Measurements from ENCODE around the gene PPP1R8. TPM values are rescaled to one million over a fixed set of nuclear protein-coding genes. Genes with fewer than 3 reads are reported as not detected.
"Not testable (repeated sequence)": the region's sequence is repeated elsewhere in the genome, so short reads cannot be mapped to it uniquely, and the experiment has no call there.

The PPP1R8 gene
- total and polyA plus RNA-seq, 10 donors, result 22.5 to 39.1 (median 29.6) TPM

- H3K36me3 ChIP-seq, result peaks cover 6 to 78% (median 68%) of the 10 kb centered on the region in 6 donors
- TF ChIP-seq CTCF (IDR thresholded peaks at IDR 0.05 in 8 of 11, conservative IDR thresholded peaks at IDR 0.05 in 3 of 11), result no peak
- TF ChIP-seq POLR2A (IDR thresholded peaks at IDR 0.05), result no peak
- no peak for TF ChIP-seq POLR2AphosphoS5 (IDR thresholded peaks at IDR 0.05)
- WGBS, 5 donors, result 96 to 99% (median 97%) methylated on average over 7 of the region's 7 CpGs
Measured at GRCh38 chr1:27849951-27850350, 19.4 kb downstream of the PPP1R8 start.

DNA sequence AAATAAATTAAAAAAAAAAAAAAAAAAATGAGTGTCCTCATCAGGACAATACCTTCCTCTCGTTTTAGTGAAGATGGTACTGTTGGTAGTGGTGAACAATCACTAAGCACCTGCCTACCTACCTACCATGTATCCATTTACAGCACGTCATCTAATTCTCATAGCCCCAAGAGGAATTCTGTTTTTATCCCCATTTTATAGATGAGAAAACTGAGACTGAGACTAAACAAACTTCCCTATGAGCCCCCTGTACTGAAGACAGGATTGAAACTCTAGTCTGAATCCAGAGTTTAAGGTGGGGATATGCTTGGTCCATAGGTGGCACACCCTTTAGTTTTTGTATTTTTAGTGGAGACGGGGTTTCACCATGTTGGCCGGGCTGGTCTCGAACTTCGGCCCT is 24.5 kb downstream of the PPP1R8 start:
- no peak for TF ChIP-seq CTCF (IDR thresholded peaks at IDR 0.05 in 8 of 11, conservative IDR thresholded peaks at IDR 0.05 in 3 of 11)
- TF ChIP-seq POLR2AphosphoS5 (IDR thresholded peaks at IDR 0.05), result no peak
- no peak for TF ChIP-seq POLR2A (IDR thresholded peaks at IDR 0.05)
- WGBS, 5 donors, result 87 to 93% (median 89%) methylated on average over 6 of the region's 6 CpGs
- H3K4me3 ChIP-seq, result no peak overlapping the region
- H3K4me1 ChIP-seq, result peaks cover 4 to 17% (median 10%) of the 10 kb centered on the region in 6 donors
- no peaks in the 10 kb centered on the region for H3K27me3 ChIP-seq (replicated peaks in 1 of 7)
- DNase-seq, result no peak
- peaks cover 0 to 26% (median 18%) of the 10 kb centered on the region in 6 donors for H3K36me3 ChIP-seq
- intact Hi-C loops (cut with DNase I; ENCODE audit: low total_unique reads), result loop anchor here (10.0 kb wide), 1 partner anchor 350 kb away; no protein-coding TSS in a partner anchor
- H3K27ac ChIP-seq, result no peak overlapping the region
- H3K9me3 ChIP-seq, result no peaks in the 10 kb centered on the region

More at GRCh38 chr1:27849951-27850350, 19.4 kb downstream of the PPP1R8 start:
- Histone ChIP-seq H3K4me1 (no peaks in the 10 kb centered on the region), H3K27me3 (replicated peaks in 1 of 7) (no peaks in the 10 kb centered on the region), H3K9me3 (no peaks in the 10 kb centered on the region), H3K27ac (no peak overlapping the region), H3K4me3 (no peak overlapping the region)
- intact Hi-C loops (cut with DNase I; ENCODE audit: low total_unique reads), result loop anchor here (10.0 kb wide), 1 partner anchor 355 kb away; no protein-coding TSS in a partner anchor
- no peak for DNase-seq

DNA sequence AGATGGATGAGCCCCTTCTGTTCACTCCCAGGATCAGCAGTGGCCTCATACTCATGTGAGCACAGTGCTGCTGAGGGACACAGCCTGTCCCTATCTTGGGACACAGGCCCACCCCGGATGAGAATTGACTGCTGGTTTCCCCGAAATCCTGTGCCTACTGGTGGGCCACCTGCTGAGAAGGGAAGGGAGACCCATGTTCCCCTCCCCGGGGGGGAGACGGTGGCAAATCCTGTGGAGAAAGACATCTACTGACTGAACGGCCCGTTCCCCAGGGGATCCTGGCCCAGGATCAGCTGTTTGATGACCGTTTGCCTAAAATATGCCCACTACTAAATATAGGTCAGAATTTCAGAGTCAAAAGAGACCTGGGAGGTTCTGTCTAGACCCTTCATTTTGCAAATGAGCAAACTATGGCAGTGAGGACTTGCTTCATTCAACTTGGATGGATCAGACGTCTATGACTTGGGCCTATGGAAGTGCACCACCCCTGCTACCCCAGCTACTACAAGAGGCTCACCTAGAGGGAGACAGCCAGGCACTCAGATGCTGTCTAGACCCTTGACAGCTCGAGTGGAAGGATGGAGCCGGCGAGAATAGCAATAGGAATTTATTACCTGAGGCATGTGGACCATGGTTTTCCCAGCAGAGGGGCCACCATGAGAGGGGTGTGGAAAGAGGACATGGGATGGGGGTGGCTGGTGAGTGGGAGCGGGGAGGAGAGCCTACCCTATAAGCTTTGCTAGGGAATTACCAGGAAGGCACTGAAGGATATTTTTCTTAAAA is 26.2 kb downstream of the PPP1R8 start:
- TF ChIP-seq POLR2AphosphoS5 (IDR thresholded peaks at IDR 0.05) (no peak), POLR2A (IDR thresholded peaks at IDR 0.05) (no peak), CTCF (IDR thresholded peaks at IDR 0.05 in 8 of 11, conservative IDR thresholded peaks at IDR 0.05 in 3 of 11) (no peak)
- H3K27me3 ChIP-seq (replicated peaks in 1 of 7), result no peaks in the 10 kb centered on the region
- no peak overlapping the region for H3K27ac ChIP-seq
- no peak for DNase-seq
- intact Hi-C loops (cut with DNase I; ENCODE audit: low total_unique reads), result loop anchor here (10.0 kb wide), 1 partner anchor 348 kb away; no protein-coding TSS in a partner anchor
- WGBS, 5 donors, result 72 to 87% (median 82%) methylated on average over 11 to 12 of the region's 12 CpGs
- H3K4me3 ChIP-seq, result no peak overlapping the region
- peaks cover 4 to 19% (median 10%) of the 10 kb centered on the region in 6 donors for H3K4me1 ChIP-seq
- H3K36me3 ChIP-seq, result peaks cover 0 to 10% (median 2%) of the 10 kb centered on the region in 6 donors
- no peaks in the 10 kb centered on the region for H3K9me3 ChIP-seq

DNA sequence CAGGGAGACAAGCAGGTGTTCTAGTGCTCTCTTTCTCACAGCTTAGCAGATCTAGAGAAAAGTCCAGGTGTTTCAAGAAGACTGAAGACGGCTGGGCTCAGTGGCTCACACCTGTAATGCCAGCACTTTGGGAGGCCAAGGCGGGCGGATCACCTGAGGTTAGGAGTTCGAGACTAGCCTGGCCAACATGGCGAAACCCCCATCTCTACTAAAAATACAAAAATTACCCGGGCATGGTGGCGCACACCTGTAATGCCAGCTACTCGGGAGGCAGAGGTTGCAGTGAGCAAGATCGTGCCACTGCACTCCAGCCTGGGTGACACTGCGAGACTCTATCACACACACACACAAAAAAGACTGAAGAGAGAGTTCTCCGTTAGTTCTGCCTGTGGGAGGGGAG is 27.0 kb downstream of the PPP1R8 start:
- 77 to 85% (median 82%) methylated on average over 7 to 11 of the region's 11 CpGs for WGBS, 5 donors
- not testable (repeated sequence) for DNase-seq; H3K27me3 ChIP-seq (replicated peaks in 1 of 7); H3K9me3 ChIP-seq; H3K36me3 ChIP-seq; H3K4me3 ChIP-seq
- H3K4me1 ChIP-seq, result peaks cover 4 to 27% (median 16%) of the 10 kb centered on the region in 6 donors
- H3K27ac ChIP-seq, result peak overlapping the region in 1 of 8 donors; percentile 85
- intact Hi-C loops (cut with DNase I; ENCODE audit: low total_unique reads), result loop anchor here (10.0 kb wide), 1 partner anchor 347 kb away; no protein-coding TSS in a partner anchor

Data from spleen (tissue), 11 donors.